GM23248 (cell line): Measurements from ENCODE around the gene RASSF1.

ENCODE experiments used
- EZH2 ChIP-seq: fragments of 200-600 bp; sonication (generic); IDR thresholded peaks from 2 replicates; pipeline ENCODE4 v1.6.1; 2018; ENCODE audit warnings: antibody characterized with exemption, mild to moderate bottlenecking; ENCODE audit not compliant: insufficient read depth, poor library complexity, severe bottlenecking
- EZH2phosphoT487 ChIP-seq: fragments of 200-600 bp; sonication (generic); IDR thresholded peaks from 2 replicates; pipeline ENCODE4 v1.6.1; 2018; ENCODE audit warnings: antibody characterized with exemption, moderate library complexity, mild to moderate bottlenecking, low read depth; ENCODE audit not compliant: insufficient read depth

DNA sequence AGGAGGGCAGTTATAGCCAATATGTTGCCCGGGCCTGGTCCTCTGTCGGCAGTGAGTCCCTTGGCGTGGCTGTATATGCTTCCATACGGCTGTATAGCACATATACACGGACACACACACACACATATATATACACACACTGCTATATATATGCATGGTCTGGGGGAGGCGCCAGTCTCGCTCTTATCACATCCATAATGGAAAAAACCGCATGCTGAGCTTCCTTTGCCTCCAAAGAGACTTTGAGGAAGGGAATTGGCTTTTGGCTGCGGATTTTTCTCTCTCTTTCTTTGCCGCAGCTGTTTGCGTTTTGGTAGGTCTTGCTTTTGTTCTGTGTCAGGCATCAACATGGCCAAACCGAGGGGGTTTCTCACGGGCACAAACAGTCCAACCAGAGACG, 30.0 kb upstream of the RASSF1 start:
- no peak for TF ChIP-seq EZH2
- no peak for TF ChIP-seq EZH2phosphoT487
